ENCODE measurements around the gene GNAO1.

The GNAO1 gene

DNA sequence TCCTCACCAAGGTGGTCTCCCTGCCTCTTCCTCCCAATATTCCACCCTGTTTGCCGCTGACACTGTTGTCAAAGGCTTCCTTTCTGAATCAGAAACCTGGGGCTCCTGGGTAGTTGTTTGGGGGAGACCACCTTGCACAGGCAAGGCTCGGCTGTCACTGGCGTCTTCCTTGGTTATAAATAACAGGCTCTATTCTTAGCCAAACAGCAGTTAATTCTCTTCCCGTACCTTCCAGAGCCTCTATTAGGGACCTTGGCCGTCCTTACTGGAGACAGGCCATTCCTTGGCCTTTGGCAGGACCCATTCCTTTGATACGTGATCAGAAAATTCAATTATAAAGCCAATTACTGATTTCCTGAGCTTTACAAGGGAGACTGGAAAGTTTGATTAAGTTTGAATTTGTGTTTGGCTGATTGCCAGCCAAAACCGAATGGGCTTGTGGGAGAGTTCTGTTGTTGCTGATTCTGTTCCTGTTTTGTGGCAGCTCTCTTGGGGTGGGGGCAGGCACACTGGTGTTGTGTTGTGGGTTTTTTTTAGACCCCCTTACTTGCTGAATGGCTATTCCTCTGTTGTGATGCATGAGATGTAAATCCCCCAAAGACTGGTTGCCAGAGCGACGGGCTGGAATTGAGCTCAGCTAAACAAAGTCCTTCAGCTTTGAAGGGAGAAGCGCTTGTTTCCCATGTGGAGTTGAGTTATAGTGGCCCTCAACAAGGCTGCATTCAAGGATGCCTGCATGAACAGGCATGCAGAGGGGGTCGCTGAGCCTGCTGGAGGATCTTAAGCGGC lies 104.6 kb downstream of the GNAO1 start:
- no peaks in the 10 kb centered on the region for H3K36me3 Mint-ChIP-seq
- H3K4me3 Mint-ChIP-seq = no peak overlapping the region
- H3K4me1 Mint-ChIP-seq = peaks cover 18% of the 10 kb centered on the region
- no peak for ATAC-seq
- H3K27ac Mint-ChIP-seq = peak overlapping the region; percentile 15
- peaks cover 26% of the 10 kb centered on the region for H3K27me3 Mint-ChIP-seq
- no peaks in the 10 kb centered on the region for H3K9me3 Mint-ChIP-seq

DNA sequence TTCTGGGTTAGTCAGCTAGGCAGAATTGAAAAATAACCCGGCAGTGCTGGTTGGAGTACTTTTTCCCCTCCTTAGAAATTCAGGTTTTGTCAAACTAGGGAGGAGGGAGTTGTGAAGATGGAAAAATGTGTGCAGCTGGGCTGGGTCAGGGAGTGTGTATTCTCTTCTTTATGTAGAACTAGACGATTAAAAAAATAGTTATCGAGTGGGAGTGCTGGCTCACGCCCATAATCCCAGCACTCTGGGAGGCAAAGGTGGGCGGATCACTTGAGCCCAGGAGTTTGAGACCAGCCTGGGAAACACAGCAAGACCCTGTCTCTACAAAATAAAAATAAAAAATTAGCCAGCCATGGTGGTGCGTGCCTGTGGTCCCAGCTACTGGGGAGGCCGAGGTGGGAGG lies 106.4 kb downstream of the GNAO1 start:
- H3K36me3 Mint-ChIP-seq = no peaks in the 10 kb centered on the region
- peaks cover 36% of the 10 kb centered on the region for H3K27me3 Mint-ChIP-seq
- no peaks in the 10 kb centered on the region for H3K9me3 Mint-ChIP-seq
- ATAC-seq = no peak
- H3K4me3 Mint-ChIP-seq = no peak overlapping the region
- H3K27ac Mint-ChIP-seq = no peak overlapping the region
- peaks cover 18% of the 10 kb centered on the region for H3K4me1 Mint-ChIP-seq

DNA sequence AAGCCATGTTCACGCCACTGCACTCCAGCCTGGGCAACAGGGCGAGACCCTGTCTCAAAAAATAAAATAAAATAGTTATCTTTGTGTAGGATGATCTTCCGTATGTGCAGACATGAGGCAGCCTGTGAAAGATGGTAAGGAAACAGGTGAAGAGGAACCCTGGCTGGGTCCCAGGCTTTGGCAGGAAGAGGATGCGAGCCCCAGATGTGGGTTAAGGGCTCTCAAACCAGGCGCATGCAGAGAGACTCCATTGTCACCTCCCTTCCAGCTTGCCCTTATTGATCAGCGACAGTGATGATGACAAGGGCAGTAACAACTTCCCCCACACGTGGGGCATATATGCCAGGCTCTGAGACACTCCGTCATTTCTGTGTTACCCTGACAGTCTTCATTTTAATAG lies 106.8 kb downstream of the GNAO1 start:
- no peak for ATAC-seq
- no peaks in the 10 kb centered on the region for H3K9me3 Mint-ChIP-seq
- peaks cover 41% of the 10 kb centered on the region for H3K27me3 Mint-ChIP-seq
- no peaks in the 10 kb centered on the region for H3K36me3 Mint-ChIP-seq
- no peak overlapping the region for H3K27ac Mint-ChIP-seq
- peaks cover 18% of the 10 kb centered on the region for H3K4me1 Mint-ChIP-seq
- no peak overlapping the region for H3K4me3 Mint-ChIP-seq

DNA sequence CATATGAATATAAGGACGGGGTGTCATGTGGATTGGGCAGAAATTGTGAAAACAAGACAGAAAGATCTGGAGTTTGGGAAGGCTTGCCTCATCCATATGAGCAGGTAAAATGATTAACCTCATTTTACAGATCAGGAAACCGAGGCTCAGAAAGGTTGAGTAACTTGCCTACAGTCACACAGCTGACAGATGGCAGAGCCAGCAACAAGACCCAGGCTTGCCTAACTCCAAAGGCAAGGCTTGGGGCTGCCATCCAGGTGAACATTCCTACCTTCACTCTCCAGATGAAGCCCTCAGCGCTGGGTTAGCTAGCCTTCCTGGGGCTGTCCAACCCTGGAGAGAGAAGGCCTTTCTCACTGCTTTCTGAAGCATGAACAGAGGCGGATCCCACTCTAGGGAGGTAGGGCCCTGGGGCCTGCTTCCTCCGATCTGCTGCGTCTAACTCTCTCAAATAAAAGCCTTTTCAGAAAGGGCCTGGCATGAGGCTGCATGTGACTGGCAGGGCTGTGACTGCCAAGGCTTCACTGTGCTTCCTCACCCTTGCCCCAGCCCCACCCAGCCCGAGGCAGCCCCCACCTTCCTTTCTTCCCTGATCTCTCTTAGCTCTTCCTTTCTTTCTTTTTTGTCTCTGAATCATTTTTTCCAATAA lies 107.8 kb downstream of the GNAO1 start:
- Mint-ChIP-seq H3K27ac (no peak overlapping the region), H3K36me3 (no peaks in the 10 kb centered on the region), H3K27me3 (peaks cover 46% of the 10 kb centered on the region), H3K9me3 (no peaks in the 10 kb centered on the region), H3K4me1 (peaks cover 18% of the 10 kb centered on the region), H3K4me3 (no peak overlapping the region)
- ATAC-seq = no peak

DNA sequence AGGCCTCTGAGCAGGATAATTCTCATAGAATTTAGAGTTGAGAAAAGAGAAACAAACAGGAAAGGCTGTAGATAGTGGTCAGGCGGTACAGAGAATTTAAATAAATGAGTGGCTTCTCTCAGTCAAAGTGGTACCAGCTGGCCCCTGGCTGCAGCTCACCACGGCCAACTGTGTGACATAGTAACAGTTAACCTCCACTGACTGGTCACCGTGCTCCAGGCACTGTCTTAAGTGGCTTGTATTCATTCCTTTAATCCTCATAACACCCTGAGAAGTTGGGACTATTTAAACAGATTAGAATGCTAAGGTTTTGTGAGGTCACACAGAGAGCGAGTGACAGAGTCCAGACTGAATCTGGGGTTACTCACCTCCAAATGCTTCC lies 108.9 kb downstream of the GNAO1 start:
- no peak for ATAC-seq
- Mint-ChIP-seq H3K4me3 (no peak overlapping the region), H3K36me3 (no peaks in the 10 kb centered on the region), H3K27ac (no peak overlapping the region), H3K9me3 (no peaks in the 10 kb centered on the region), H3K27me3 (peaks cover 50% of the 10 kb centered on the region), H3K4me1 (peaks cover 18% of the 10 kb centered on the region)

DNA sequence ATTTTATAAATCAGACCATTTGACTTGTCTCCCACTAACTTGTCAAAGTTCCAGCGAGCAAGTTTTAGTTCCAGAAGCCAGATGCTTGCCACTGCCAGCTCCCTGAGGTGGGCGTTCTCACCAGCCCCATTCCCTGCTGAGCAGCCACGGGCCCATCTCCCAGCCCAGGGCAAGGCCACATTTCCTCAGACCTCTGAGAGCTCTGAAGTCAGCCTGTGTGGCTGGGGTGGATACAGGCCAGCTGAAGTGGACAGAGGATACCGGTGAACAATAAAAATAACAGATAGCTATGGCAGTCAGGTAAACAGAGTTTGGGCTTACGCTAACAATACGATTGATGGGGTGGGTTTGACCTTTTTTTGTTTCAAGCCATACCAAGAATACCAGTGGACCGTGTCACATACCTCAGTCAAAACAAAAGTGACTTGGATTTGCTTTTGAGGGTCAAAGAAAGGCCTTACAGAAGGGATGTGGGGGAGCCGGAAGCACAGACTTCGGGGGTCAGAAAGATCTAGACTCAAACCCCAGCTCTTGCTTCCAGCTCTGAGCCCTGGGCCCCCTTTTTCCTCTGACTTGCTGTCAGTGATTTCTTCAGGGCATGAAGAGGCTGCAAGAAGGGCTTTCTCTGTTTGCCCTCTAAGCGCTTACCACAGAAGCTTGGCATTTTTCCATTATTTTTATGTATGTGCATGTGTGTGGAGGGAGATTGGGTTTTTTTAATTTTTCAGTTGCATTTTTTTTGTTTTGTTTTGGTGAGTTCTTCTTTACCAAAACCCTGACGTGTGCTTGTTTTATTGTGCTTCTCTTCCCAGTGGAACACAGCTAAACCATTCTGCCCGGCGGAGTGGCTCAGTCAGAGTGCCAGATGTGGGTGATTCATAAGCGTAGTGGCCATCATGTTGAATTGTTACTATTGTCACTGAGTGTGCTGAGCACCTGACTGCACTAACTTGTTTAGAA lies 109.9 kb downstream of the GNAO1 start:
- peak; percentile 17 for ATAC-seq
- Mint-ChIP-seq H3K9me3 (no peaks in the 10 kb centered on the region), H3K27me3 (peaks cover 45% of the 10 kb centered on the region), H3K4me3 (no peak overlapping the region), H3K4me1 (peaks cover 8% of the 10 kb centered on the region), H3K36me3 (no peaks in the 10 kb centered on the region), H3K27ac (no peak overlapping the region)

DNA sequence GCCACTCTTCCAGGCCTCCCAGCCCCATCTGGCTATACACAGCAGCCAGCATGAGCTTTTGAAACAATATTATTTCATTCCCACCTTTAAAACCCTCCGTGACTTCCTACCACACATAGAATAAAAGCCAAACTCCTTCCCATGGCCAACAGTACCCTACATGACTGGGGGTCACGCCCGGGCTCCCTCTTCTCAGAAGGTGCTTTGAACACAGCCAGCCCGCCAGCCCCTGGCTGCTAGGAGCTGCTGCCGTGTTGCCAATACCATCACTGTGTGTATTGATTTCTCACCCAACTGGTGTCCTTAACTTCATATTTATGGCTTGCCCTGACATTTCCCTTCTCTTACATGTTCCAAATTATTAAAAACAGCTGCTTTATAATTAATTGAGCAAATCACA lies 111.2 kb downstream of the GNAO1 start:
- H3K36me3 Mint-ChIP-seq = no peaks in the 10 kb centered on the region
- H3K9me3 Mint-ChIP-seq = no peaks in the 10 kb centered on the region
- peaks cover 6% of the 10 kb centered on the region for H3K4me1 Mint-ChIP-seq
- no peak overlapping the region for H3K27ac Mint-ChIP-seq
- peaks cover 53% of the 10 kb centered on the region for H3K27me3 Mint-ChIP-seq
- H3K4me3 Mint-ChIP-seq = no peak overlapping the region
- ATAC-seq = no peak

DNA sequence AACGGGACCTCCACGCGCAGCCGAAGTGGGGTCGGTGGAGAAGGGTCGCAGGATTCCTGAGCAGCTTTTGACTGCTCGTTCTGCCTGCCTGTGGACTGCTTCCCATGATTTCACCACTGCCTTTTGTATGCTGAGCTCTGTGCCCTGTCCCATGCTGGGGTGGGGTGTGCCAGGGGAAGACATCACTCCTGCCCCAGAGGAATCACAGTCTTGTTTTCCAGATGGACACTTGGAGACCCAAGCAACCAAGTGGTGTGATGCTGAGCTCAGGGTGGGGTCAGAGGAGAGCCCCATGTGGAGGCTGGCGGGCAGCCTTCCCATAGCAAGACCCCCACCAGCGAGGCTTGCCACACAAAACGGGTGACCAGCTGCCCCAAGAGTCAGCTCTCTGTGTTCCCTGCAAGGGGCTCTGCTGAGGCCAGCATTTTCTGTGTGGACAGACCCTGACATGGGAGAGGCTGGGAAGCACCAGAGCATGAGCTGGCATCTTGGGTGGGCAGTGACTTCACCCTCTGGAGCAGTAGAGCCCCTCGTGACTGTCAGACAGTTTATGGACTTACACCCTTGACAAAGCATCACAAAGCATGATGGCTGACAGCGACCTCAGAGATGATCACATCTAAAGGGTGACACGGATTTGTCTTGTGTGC lies 111.9 kb downstream of the GNAO1 start:
- Mint-ChIP-seq H3K36me3 (no peaks in the 10 kb centered on the region), H3K27ac (no peak overlapping the region), H3K4me1 (peaks cover 6% of the 10 kb centered on the region), H3K27me3 (peaks cover 53% of the 10 kb centered on the region), H3K4me3 (no peak overlapping the region), H3K9me3 (no peaks in the 10 kb centered on the region)
- no peak for ATAC-seq

DNA sequence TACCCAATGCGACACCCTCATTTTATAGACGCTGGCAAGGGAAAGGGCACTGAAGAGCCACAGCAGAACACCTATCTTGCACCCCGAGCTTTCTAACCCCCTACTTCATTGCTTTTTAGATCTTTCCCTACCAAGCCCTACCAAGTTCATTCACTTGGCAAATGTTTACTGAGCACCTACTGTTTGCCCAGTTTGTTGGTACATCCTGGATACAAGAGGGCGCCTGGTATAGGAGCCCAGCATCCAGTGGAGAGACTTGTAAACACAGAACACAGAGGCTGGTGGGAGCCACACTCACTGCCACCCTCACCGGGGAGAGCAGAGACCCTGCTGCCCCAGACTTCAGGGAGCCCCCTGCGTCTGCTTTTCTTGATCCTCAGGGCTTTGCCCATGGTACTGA lies 112.6 kb downstream of the GNAO1 start:
- Mint-ChIP-seq H3K4me3 (no peak overlapping the region), H3K9me3 (no peaks in the 10 kb centered on the region), H3K27ac (no peak overlapping the region), H3K4me1 (peaks cover 6% of the 10 kb centered on the region), H3K36me3 (no peaks in the 10 kb centered on the region), H3K27me3 (peaks cover 59% of the 10 kb centered on the region)
- no peak for ATAC-seq

DNA sequence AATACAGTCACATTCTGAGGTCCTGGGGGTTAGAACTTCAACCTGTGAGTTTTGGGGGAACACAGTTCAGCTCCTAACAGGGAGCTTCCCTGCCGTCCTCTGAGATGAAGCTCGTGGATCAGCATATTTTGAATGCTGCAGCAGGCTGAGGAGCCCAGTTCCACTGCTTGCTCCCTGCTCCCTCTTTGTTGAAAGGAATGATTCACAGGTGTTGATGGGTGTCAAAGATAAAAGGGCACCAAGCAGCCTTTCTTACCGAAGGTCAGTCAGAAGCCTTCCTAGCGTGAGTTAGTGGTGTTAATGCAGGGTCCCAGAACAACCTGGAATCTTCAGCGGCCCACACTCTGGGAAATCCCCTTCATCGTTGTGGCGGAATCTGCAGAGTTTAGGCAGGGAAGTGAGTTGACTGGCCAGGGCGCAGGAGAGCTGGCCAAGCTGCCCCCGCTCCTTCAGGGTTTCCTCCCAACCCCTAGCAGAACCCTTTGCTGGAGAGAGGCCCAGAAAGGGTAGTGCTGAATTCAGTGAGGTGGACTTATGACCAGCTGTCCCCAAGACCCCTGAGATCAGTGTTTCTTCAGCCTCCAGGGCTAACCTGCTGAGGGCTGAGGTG lies 114.8 kb downstream of the GNAO1 start:
- H3K9me3 Mint-ChIP-seq = peaks cover 3% of the 10 kb centered on the region
- H3K27me3 Mint-ChIP-seq = peaks cover 65% of the 10 kb centered on the region
- no peak for ATAC-seq
- no peak overlapping the region for H3K27ac Mint-ChIP-seq
- H3K4me1 Mint-ChIP-seq = no peaks in the 10 kb centered on the region
- H3K4me3 Mint-ChIP-seq = no peak overlapping the region
- no peaks in the 10 kb centered on the region for H3K36me3 Mint-ChIP-seq

DNA sequence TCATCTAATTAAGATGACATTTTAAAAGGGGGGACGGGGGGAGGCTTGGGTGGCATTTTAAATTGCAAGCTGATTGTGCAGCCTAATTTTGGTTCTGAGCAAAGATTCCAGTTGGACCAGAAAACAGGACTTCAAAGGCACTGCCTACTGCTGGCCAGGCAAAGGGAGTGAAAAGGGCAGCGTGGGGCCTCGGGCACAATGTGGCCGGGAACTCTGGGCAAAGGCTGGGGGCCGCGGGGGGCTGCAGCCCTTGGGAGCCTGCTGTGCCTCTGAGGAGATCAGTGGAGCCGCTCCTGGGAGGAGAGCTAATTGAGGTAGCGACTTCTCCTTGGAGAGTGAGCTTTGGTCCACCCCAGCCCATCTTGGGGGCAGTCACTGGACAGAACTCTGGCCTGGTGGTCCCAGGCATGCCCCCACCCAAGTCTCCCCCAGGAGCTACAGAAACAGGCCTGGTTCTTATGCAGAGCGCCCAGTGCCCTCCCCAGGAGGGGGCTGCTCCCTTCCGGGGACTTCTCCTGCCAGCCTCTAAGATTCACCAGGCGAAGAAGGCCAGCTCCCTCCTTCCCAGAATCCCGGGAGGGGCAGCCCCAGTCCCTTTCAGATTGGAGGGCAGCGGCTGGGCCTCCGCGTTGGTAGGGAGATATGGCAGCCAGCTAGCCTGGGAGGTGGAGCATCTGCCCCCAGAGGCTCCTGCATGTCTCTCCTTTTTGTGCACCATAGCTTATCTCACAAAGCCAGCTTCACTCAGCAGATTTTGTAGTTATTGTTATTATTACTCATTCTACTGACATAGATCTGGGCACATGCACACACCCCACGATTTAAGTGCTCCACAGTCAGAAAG lies 115.6 kb downstream of the GNAO1 start:
- ATAC-seq = no peak
- H3K4me1 Mint-ChIP-seq = no peaks in the 10 kb centered on the region
- H3K4me3 Mint-ChIP-seq = no peak overlapping the region

DNA sequence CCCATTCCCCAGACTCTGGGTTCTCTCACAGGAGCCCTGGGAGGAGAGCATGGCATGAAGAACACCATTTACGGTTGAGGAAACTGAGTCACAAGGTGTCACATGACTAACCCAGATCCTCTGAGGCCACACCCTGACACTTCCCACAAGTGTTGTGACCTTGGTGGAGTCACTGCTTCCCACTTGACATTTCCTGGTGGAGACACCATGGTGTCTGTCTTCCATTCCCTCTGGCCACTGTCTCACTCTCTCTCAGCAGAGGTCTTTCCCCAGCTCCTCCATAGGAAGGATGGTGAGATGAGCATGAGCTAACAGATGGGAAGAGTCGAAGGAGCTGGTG lies 116.2 kb downstream of the GNAO1 start:
- Mint-ChIP-seq H3K27ac (no peak overlapping the region), H3K4me3 (no peak overlapping the region), H3K36me3 (no peaks in the 10 kb centered on the region), H3K9me3 (peaks cover 3% of the 10 kb centered on the region), H3K4me1 (no peaks in the 10 kb centered on the region), H3K27me3 (peaks cover 56% of the 10 kb centered on the region)
- ATAC-seq = no peak

More for the DNA sequence above, 115.6 kb downstream of the GNAO1 start:
- Mint-ChIP-seq H3K27ac (no peak overlapping the region), H3K9me3 (peaks cover 3% of the 10 kb centered on the region), H3K27me3 (peaks cover 62% of the 10 kb centered on the region), H3K36me3 (no peaks in the 10 kb centered on the region)

DNA sequence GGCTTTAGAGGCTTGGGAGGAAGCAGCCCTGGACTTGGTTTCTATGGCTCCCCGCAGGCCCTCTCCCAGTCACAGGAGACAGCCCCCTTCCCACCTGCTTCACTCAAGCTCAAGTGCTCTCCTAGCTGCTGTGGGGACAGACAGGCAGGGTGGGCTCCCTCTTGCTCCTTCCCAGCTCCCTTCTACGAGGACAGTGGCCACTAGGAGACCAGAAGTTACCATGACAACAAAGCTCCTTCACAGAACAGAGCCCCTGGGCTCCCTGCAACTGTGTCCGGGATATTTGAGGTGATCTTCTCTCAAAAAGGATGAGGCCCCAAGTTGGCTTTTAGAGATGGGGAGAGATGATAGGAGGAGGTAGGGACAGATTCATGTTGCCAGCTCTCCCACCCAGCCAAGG lies 117.7 kb downstream of the GNAO1 start:
- Mint-ChIP-seq H3K4me3 (no peak overlapping the region), H3K27ac (no peak overlapping the region), H3K4me1 (no peaks in the 10 kb centered on the region), H3K36me3 (no peaks in the 10 kb centered on the region), H3K27me3 (peaks cover 44% of the 10 kb centered on the region), H3K9me3 (peaks cover 3% of the 10 kb centered on the region)
- no peak for ATAC-seq

DNA sequence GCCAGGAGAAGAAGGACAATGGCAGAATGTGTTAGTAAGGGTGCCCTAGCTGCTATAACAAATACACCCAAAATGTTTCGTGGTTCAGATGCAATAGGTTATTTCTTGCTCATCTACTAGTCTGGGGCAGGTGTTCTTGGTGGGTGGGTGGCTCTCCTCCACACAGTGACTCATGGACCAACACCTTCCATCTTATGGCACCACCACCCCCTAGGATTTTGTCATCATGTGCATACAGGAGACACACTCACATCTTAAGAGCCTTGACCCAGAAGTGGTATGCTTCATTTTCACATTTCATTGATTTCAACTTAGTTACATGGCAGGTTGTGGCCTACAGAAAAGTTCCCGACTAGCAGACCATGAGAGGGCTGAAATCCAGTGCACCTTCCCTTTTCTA lies 119.4 kb downstream of the GNAO1 start:
- Mint-ChIP-seq H3K36me3 (no peaks in the 10 kb centered on the region), H3K27me3 (peaks cover 33% of the 10 kb centered on the region), H3K4me1 (no peaks in the 10 kb centered on the region), H3K27ac (no peak overlapping the region), H3K4me3 (no peak overlapping the region), H3K9me3 (peaks cover 3% of the 10 kb centered on the region)
- no peak for ATAC-seq

Data from stimulated activated memory B cell treated with anti-CD40 and anti-IgM and Interleukin-4, amounts not matched to agents 10 μg/mL and 1 μg/mL and 100 μg/mL, for 72 hours (primary cell).